HCT116 (cell line): ENCODE data around the gene FAM227B.

Experiments
- CEBPB ChIP-seq: IDR thresholded peaks from 2 replicates; pipeline ENCODE4 v1.6.1; 2012; ENCODE audit warnings: low read depth
- ELF1 ChIP-seq: IDR thresholded peaks from 2 replicates; pipeline ENCODE4 v1.6.1; 2012; ENCODE audit warnings: low read depth, borderline replicate concordance
- JUND ChIP-seq: IDR thresholded peaks from 2 replicates; pipeline ENCODE4 v1.6.1; 2012
- POLR2A ChIP-seq: IDR thresholded peaks from 2 replicates; pipeline ENCODE4 v1.7.0; 2011; ENCODE audit warnings: borderline replicate concordance; ENCODE audit not compliant: insufficient read depth, insufficient read length; ENCODE audit errors: extremely low read depth
- POLR2AphosphoS5 ChIP-seq: IDR thresholded peaks from 2 replicates; pipeline ENCODE4 v1.6.1; 2011; ENCODE audit warnings: mild to moderate bottlenecking, low read depth, low read length, moderate library complexity
- RAD21 ChIP-seq: IDR thresholded peaks from 2 replicates; pipeline ENCODE4 v1.6.1; 2012; ENCODE audit warnings: low read depth, mild to moderate bottlenecking
- YY1 ChIP-seq: IDR thresholded peaks from 2 replicates; pipeline ENCODE4 v1.6.1; 2011; ENCODE audit warnings: low read length, low read depth, moderate library complexity, mild to moderate bottlenecking; ENCODE audit not compliant: insufficient replicate concordance; ENCODE audit errors: extremely low read depth
- ZFX ChIP-seq: fragments of 450-650 bp; IDR thresholded peaks from 2 replicates; pipeline ENCODE4 v1.6.1; 2017
- TF ChIP-seq, protein P1 (sequence below), 3 experiments: fragments of 200-600 bp in 1 of 3; sonication (generic) in 1 of 3; IDR thresholded peaks in 2 of 3; conservative IDR thresholded peaks in 1 of 3; 2 replicates each; pipeline ENCODE4 v1.5.1; 2012 to 2017; ENCODE audit warnings: low read depth in 2 of 3, low read length in 2 of 3, antibody characterized with exemption in 1 of 3, borderline replicate concordance in 1 of 3, control low read depth in 1 of 3, mild to moderate bottlenecking in 1 of 3, mixed read lengths in 1 of 3, mixed run types in 1 of 3, moderate library complexity in 1 of 3; ENCODE audit not compliant: insufficient read depth in 1 of 3
- TF ChIP-seq, protein P2 (sequence below): IDR thresholded peaks from 2 replicates; pipeline ENCODE4 v1.6.1; 2012
- TF ChIP-seq, protein P3 (sequence below): IDR thresholded peaks from 2 replicates; pipeline ENCODE4 v1.6.1; 2012

- TF ChIP-seq POLR2A: no peak
- TF ChIP-seq CEBPB: no peak
- no peak for TF ChIP-seq ZFX
- TF ChIP-seq RAD21: no peak
- TF ChIP-seq, protein P1, sequence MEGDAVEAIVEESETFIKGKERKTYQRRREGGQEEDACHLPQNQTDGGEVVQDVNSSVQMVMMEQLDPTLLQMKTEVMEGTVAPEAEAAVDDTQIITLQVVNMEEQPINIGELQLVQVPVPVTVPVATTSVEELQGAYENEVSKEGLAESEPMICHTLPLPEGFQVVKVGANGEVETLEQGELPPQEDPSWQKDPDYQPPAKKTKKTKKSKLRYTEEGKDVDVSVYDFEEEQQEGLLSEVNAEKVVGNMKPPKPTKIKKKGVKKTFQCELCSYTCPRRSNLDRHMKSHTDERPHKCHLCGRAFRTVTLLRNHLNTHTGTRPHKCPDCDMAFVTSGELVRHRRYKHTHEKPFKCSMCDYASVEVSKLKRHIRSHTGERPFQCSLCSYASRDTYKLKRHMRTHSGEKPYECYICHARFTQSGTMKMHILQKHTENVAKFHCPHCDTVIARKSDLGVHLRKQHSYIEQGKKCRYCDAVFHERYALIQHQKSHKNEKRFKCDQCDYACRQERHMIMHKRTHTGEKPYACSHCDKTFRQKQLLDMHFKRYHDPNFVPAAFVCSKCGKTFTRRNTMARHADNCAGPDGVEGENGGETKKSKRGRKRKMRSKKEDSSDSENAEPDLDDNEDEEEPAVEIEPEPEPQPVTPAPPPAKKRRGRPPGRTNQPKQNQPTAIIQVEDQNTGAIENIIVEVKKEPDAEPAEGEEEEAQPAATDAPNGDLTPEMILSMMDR (IDR thresholded peaks at IDR 0.05 in 2 of 3, conservative IDR thresholded peaks at IDR 0.05 in 1 of 3; ENCODE audit: borderline replicate concordance in 1 of 3, insufficient read depth in 1 of 3, low read depth in 2 of 3, low read length in 2 of 3): no peak
- TF ChIP-seq POLR2AphosphoS5: no peak
- TF ChIP-seq YY1: no peak
- TF ChIP-seq, protein P2, sequence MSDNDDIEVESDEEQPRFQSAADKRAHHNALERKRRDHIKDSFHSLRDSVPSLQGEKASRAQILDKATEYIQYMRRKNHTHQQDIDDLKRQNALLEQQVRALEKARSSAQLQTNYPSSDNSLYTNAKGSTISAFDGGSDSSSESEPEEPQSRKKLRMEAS: no peak
- no peak for TF ChIP-seq JUND
- no peak for TF ChIP-seq ELF1
- TF ChIP-seq, protein P3, sequence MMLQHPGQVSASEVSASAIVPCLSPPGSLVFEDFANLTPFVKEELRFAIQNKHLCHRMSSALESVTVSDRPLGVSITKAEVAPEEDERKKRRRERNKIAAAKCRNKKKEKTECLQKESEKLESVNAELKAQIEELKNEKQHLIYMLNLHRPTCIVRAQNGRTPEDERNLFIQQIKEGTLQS: no peak
Observed at GRCh38 chr15:49490966-49491365, 129.7 kb downstream of the FAM227B start.
